Lower leg skin (tissue), 4 donors: ENCODE measurements around the gene LMAN1. TPM values are rescaled to one million over a fixed set of nuclear protein-coding genes. Genes with fewer than 3 reads are reported as not detected.

ENCODE experiments used
- DNase-seq, 2 donors: peaks; one replicate each; pipeline ENCODE4 v3.0.0-alpha.2; 2019; ENCODE audit warnings: low spot score in 2 of 2
- H3K4me3 ChIP-seq: fragments of 200-600 bp; sonication (generic); 2 replicates; pipeline ENCODE4 v1.5.1; 2017; ENCODE audit warnings: mild to moderate bottlenecking, low read depth; ENCODE audit not compliant: poor library complexity, severe bottlenecking
- POLR2A ChIP-seq, 2 donors: fragments of 450-650 bp; IDR thresholded peaks; one replicate each; pipeline ENCODE4 v1.6.1; 2016 to 2017; ENCODE audit warnings: antibody characterized with exemption in 2 of 2, mild to moderate bottlenecking in 1 of 2, moderate library complexity in 1 of 2
- WGBS, 2 donors: methylation state at CpG; one replicate each; pipeline ENCODE4 v1.1.5; 2018; 5-methylcytosine and 5-hydroxymethylcytosine counted together
- intact Hi-C: fragments of 100-400 bp; cut with DNase I; formaldehyde crosslinking; loops from one replicate; pipeline ENCODE4 v1.15.0; 2023; ENCODE audit warnings: low total_unique reads
- total RNA-seq, 4 donors: library from RNA; depleted of rRNA; stranded (reverse); fragments of >200 nt; gene quantifications; one replicate each; pipeline ENCODE4 v1.1.0, GENCODE V29; 2016
- TF ChIP-seq, protein P1 (sequence below), 3 donors: fragments of 450-650 bp; IDR thresholded peaks; one replicate each; pipeline ENCODE4 v1.5.1; 2016; ENCODE audit warnings: antibody characterized with exemption in 3 of 3, mild to moderate bottlenecking in 3 of 3, moderate library complexity in 2 of 3

Gene LMAN1, protein sequence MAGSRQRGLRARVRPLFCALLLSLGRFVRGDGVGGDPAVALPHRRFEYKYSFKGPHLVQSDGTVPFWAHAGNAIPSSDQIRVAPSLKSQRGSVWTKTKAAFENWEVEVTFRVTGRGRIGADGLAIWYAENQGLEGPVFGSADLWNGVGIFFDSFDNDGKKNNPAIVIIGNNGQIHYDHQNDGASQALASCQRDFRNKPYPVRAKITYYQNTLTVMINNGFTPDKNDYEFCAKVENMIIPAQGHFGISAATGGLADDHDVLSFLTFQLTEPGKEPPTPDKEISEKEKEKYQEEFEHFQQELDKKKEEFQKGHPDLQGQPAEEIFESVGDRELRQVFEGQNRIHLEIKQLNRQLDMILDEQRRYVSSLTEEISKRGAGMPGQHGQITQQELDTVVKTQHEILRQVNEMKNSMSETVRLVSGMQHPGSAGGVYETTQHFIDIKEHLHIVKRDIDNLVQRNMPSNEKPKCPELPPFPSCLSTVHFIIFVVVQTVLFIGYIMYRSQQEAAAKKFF
- total RNA-seq, result 10 to 100 TPM; 26.0 to 55.7 (median 36.4) TPM

DNA sequence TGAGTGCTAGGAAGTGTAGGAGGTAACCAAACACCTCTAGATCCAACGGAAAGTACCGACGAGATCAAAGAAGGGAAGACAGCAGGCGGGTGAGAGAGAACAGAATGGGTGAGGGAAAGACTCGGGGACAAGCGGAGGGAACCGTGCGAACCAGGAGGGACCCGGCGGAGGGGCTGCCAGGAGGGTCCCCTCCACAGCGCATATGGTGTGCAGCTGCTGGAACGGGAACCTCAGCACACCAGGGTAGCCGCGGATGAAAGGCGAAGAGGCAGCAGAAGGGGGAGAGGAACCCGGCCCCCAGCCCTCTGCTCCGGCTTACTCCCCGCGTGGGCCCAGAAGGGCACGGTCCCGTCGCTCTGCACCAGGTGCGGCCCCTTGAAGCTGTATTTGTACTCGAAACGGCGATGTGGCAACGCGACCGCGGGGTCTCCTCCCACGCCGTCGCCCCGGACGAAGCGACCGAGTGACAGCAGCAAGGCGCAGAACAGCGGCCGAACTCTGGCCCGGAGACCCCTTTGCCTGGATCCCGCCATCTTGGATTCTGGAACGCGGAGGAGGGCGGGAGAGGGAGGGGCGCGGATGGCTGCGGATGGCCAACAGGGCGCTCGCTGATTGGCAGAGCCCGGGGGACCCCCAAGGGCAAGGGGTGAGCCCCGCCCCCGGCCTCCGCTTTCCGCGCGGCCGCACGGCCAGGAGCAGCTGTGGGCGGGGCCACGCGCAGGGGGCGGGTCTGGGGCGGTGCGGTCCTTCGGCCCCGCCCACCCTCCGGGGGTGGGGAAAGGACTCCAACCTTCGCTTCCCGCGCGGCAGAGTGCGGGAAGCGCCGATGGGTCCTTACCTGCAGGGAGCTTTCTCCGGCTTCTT, at the start of gene LMAN1:
LMAN1 (minus strand) TSS at position 554 of the 864 bp plus-strand sequence; CDS start at position 533, 21 bp downstream.
- peak; percentile 92 to 99 for DNase-seq
- peak within 1 kb of the TSS; percentile 60 for H3K4me3 ChIP-seq
- intact Hi-C loops, result no loop called here
- WGBS, 2 donors, result 0% methylated on average over 32 to 55 of the region's 76 CpGs
- TF ChIP-seq, protein P1, sequence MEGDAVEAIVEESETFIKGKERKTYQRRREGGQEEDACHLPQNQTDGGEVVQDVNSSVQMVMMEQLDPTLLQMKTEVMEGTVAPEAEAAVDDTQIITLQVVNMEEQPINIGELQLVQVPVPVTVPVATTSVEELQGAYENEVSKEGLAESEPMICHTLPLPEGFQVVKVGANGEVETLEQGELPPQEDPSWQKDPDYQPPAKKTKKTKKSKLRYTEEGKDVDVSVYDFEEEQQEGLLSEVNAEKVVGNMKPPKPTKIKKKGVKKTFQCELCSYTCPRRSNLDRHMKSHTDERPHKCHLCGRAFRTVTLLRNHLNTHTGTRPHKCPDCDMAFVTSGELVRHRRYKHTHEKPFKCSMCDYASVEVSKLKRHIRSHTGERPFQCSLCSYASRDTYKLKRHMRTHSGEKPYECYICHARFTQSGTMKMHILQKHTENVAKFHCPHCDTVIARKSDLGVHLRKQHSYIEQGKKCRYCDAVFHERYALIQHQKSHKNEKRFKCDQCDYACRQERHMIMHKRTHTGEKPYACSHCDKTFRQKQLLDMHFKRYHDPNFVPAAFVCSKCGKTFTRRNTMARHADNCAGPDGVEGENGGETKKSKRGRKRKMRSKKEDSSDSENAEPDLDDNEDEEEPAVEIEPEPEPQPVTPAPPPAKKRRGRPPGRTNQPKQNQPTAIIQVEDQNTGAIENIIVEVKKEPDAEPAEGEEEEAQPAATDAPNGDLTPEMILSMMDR (IDR thresholded peaks at IDR 0.05), result no peak

DNA sequence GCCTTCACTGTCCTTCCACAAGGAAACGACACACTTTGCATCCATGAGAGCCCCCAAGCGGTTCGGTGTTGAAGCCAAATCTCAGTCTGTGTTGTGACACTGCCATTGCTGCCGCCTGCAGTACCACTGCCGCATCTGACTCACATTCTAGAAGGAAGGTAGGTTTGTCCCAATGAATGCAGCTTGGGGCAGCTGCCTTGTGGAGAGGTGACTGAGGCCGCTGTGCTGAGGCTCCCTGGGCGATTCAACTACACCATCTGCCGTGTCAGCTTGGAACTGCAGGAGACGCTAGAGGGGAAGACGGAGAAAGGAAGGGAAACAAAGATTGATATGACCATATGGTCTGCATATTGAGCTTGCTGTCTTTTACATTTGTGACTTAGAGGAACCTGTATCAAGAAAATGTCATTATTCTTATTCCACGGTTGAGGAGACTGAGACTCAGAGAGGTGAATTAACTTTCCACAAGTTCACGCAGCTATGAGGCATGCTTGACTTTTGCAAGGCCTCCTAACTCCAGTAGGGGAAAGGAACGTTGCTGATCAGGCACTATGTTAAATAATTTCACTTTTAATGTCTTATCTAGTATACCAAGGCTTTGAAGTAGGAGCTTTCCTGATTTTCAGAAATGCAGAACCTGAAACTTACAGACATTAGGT, 43.5 kb upstream of the LMAN1 start:
- no peak overlapping the region for H3K4me3 ChIP-seq
- WGBS, 2 donors, result 15 to 20% methylated on average over 13 of the region's 13 CpGs
- peak; percentile 40 to 90 for DNase-seq
- TF ChIP-seq, protein P1 (IDR thresholded peaks at IDR 0.05), result peak in 1 of 3 donors; percentile 49
- no peak for TF ChIP-seq POLR2A (IDR thresholded peaks at IDR 0.05)
- intact Hi-C loops, result loop anchor here (2.0 kb wide), 1 partner anchor 94 kb away; no protein-coding TSS in a partner anchor

DNA sequence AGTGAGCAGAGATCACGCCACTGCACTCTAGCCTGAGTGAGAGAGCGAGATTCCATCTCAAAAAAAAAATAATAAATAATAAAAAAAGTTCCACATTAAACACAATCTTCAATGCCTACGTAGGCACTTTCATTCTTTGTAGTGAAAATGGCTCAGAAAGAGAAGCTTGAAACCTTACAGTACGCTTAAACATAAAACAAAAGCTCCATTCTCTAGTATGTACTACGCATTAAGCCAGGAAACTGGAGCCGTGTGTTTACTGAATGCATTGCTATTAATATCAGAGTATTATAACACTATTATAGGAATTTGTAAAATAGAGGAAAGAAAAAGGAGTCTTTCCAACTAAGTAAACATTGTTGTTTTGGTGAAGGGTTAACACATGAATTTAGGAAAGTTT, 41.3 kb upstream of the LMAN1 start:
- TF ChIP-seq, protein P1 (IDR thresholded peaks at IDR 0.05), result no peak
- no peak for TF ChIP-seq POLR2A (IDR thresholded peaks at IDR 0.05)
- intact Hi-C loops, result no loop called here
- no peak overlapping the region for H3K4me3 ChIP-seq
- 90 to 95% methylated on average over 6 of the region's 6 CpGs for WGBS, 2 donors
- DNase-seq, result no peak

DNA sequence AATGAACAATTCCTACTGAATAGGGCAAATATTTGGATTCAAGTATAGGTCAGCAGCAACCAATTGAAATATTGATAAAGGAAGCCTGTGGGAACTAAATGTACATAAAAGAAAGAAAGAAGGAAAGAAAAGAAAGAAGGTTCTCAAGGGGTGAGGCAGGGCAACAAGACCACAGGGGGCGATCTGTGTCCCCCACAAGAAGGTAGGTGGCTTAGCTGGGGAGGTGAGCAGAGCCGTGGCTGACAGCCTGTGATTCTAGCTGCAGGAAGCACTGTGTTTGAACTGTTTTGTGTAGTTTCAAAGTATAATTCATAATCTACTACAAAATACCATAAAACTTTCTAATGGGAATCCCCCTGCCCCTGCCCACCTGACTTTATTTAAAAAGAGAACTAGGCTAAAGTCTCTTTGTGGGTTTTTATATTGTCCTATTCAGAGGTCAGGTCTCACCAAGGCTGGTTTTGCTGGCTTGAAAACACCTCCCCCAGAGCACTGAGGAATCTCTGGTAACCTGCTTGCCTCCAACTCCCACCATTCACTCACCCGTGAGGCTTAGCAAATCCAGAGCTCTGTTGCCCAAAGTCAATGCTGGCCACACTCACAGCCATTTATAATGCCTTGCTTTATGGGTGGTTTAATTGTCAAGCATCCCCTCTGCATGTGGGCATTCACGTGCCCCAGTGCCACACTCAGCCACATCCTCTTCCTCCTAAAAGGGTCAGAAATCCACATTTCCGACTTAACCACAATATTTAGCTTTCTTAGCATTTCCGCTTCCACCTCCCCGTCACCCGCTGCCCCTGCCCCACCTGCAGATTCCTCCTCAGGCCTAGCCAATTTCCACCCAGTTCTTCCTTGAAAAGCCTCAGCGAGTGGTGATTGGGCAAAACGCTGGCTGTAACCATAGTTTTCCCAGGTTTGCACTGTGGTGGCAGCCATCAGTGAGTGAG, 36.4 kb upstream of the LMAN1 start:
- WGBS, 2 donors, result 81 to 83% methylated on average over 10 of the region's 10 CpGs
- intact Hi-C loops, result no loop called here
- H3K4me3 ChIP-seq, result no peak overlapping the region
- DNase-seq, result no peak
- TF ChIP-seq, protein P1 (IDR thresholded peaks at IDR 0.05), result no peak
- TF ChIP-seq POLR2A (IDR thresholded peaks at IDR 0.05), result no peak
